Thymus (tissue), 14 donors: Measurements from ENCODE around the gene PLSCR4. TPM values are rescaled to one million over a fixed set of nuclear protein-coding genes. Genes with fewer than 3 reads are reported as not detected.
"Not testable (repeated sequence)": the region's sequence is repeated elsewhere in the genome, so short reads cannot be mapped to it uniquely, and the experiment has no call there.

Source experiments
- DNase-seq, 9 donors: peaks; one replicate each; pipeline ENCODE4 v3.0.0-alpha.2; 2013; ENCODE audit warnings: low spot score in 9 of 9, low read depth in 6 of 9, missing footprints in 1 of 9
- H3K27ac ChIP-seq, 2 donors: one replicate each; pipeline ENCODE4 v1.5.1; 2013; ENCODE audit warnings: control low read depth in 1 of 2, low read depth in 1 of 2, low read length in 1 of 2, mild to moderate bottlenecking in 1 of 2, moderate library complexity in 1 of 2
- H3K27me3 ChIP-seq, 2 donors: one replicate each; pipeline ENCODE4 v1.5.1; 2013; ENCODE audit warnings: low read length in 1 of 2; ENCODE audit not compliant: control insufficient read depth in 2 of 2, insufficient read depth in 1 of 2
- H3K36me3 ChIP-seq, 2 donors: one replicate each; pipeline ENCODE4 v1.5.1; 2013; ENCODE audit warnings: low read length in 1 of 2, mild to moderate bottlenecking in 1 of 2, moderate library complexity in 1 of 2; ENCODE audit not compliant: control insufficient read depth in 2 of 2, insufficient read depth in 2 of 2
- H3K4me1 ChIP-seq, 2 donors: one replicate each; pipeline ENCODE4 v1.5.1; 2013; ENCODE audit warnings: low read length in 2 of 2; ENCODE audit not compliant: control insufficient read depth in 2 of 2, insufficient read depth in 2 of 2
- H3K4me3 ChIP-seq, 2 donors: one replicate each; pipeline ENCODE4 v1.5.1; 2013; ENCODE audit warnings: low read length in 2 of 2, control low read depth in 1 of 2, mild to moderate bottlenecking in 1 of 2
- H3K9me3 ChIP-seq, 2 donors: one replicate each; pipeline ENCODE4 v1.5.1; 2013; ENCODE audit warnings: low read length in 1 of 2, mild to moderate bottlenecking in 1 of 2; ENCODE audit not compliant: control insufficient read depth in 2 of 2, insufficient read depth in 1 of 2
- WGBS: extraction: QIAGEN DNeasy Blood & Tissue Kit; methylation state at CpG from one replicate; pipeline ENCODE4 v1.1.7; 2013; 5-methylcytosine and 5-hydroxymethylcytosine counted together
- long read RNA-seq, 10 donors: transcript quantifications; one replicate each; lab custom pipeline, GENCODE V29; 2026
- polyA plus RNA-seq: library from polyadenylated mRNA; stranded (reverse); fragments of 200-250 nt; gene quantifications from one replicate; pipeline ENCODE4 v1.2.3, GENCODE V29; 2013
- total RNA-seq: library from RNA; stranded (reverse); fragments of 120-200 nt; gene quantifications from one replicate; pipeline ENCODE4 v1.2.4, GENCODE V29; 2013
- donor health status: healthy.

PLSCR4 gene
- total RNA-seq = 4.1 TPM
- polyA plus RNA-seq = 11.8 TPM
- long read RNA-seq, donor 1, partial matches to known transcripts = 0 of 1 reads
- long read RNA-seq, donor 1, other reads (novel, unspliced or antisense) = 0 of 1 reads
- long read RNA-seq, donor 2 = 0 reads
- long read RNA-seq, donor 3, partial matches to known transcripts = 0 of 2 reads
- long read RNA-seq, donor 3, other reads (novel, unspliced or antisense) = 0 of 2 reads
- long read RNA-seq, donor 4, partial matches to known transcripts = 0 of 1 reads
- long read RNA-seq, donor 4, other reads (novel, unspliced or antisense) = 0 of 1 reads
- long read RNA-seq, donor 5, partial matches to known transcripts = 0 of 2 reads
- long read RNA-seq, donor 5, other reads (novel, unspliced or antisense) = 0 of 2 reads
- long read RNA-seq, donor 6 = 0 reads
- long read RNA-seq, donor 7, partial matches to known transcripts = 0 of 1 reads
- long read RNA-seq, donor 7, other reads (novel, unspliced or antisense) = 0 of 1 reads
- long read RNA-seq, donor 8 = 0 reads
- long read RNA-seq, donor 9 = 0 reads
- long read RNA-seq, donor 10 = 0 reads

- peaks cover 7 to 18% of the 10 kb centered on the region in 2 donors for H3K27me3 ChIP-seq
- no peaks in the 10 kb centered on the region for H3K9me3 ChIP-seq
- peak in 3 of 9 donors; percentile 5 to 38 (median 9) for DNase-seq
Observed at GRCh38 chr3:146250449-146251382, at the start of gene PLSCR4. PLSCR4 (minus strand) TSS chr3:146251105; CDS start chr3:146222071, 29,034 bp downstream.

DNA sequence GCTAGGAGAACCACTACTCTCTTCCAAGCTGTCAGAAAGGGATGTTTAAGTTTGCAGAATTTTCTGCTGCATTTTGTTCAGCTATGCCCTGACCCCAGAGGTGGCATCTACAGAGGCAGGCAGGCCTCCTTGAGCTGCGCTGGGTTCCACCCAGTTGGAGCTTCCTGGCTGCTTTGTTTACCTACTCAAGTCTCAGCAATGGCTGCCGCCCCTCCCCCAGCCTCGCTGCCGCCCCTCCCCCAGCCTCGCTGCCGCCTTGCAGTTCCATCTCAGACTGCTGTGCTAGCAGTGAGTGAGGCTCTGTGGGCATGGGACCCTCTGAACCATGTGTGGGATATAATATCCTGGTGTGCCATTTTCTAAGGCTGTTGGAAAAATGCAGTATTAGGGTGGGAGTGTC is 42.5 kb upstream of the PLSCR4 start:
- not testable (repeated sequence) for H3K4me1 ChIP-seq, H3K4me3 ChIP-seq, H3K9me3 ChIP-seq, DNase-seq, H3K27ac ChIP-seq, H3K27me3 ChIP-seq, H3K36me3 ChIP-seq
- WGBS = over 99% methylated on average over 6 of the region's 6 CpGs

More at GRCh38 chr3:146250449-146251382, at the start of gene PLSCR4:
- peak within 1 kb of the TSS; percentile 42 to 56 for H3K4me3 ChIP-seq
- peaks cover 0 to 4% of the 10 kb centered on the region in 2 donors for H3K4me1 ChIP-seq
- WGBS = under 1% methylated on average over 78 of the region's 78 CpGs
- H3K27ac ChIP-seq = peak within 1 kb of the TSS; percentile 65
- no peaks in the 10 kb centered on the region for H3K36me3 ChIP-seq

- 93% methylated on average over 1 of the region's 1 CpG for WGBS
- Histone ChIP-seq H3K4me3 (no peak overlapping the region), H3K36me3 (no peaks in the 10 kb centered on the region), H3K27ac (no peak overlapping the region), H3K9me3 (no peaks in the 10 kb centered on the region), H3K4me1 (no peaks in the 10 kb centered on the region), H3K27me3 (no peaks in the 10 kb centered on the region)
- DNase-seq = no peak
Observed at GRCh38 chr3:146283781-146284445, 33.0 kb upstream of the PLSCR4 start.

DNA sequence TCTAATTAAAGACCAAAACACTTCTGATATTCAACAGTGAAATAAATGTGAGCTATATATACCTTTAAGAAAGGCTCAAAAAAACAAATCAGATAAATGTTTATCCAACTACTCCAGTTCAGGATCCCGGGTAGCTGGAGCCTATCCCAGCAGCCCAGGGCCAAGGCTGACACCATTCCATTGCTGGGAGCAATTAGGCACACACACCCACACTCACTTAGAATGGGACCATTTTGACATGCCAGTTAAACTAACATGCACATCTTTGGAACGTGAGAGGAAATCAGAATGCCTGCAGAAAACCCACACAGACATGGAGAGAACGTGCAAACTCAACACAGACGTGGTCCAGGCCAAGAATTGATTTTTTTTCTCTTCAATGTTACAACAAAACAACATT is 30.0 kb upstream of the PLSCR4 start:
- 82% methylated on average over 4 of the region's 4 CpGs for WGBS
- no peaks in the 10 kb centered on the region for H3K9me3 ChIP-seq
- no peak overlapping the region for H3K27ac ChIP-seq
- no peak overlapping the region for H3K4me3 ChIP-seq
- no peaks in the 10 kb centered on the region for H3K36me3 ChIP-seq
- H3K4me1 ChIP-seq = no peaks in the 10 kb centered on the region
- no peaks in the 10 kb centered on the region for H3K27me3 ChIP-seq
- DNase-seq = no peak

DNA sequence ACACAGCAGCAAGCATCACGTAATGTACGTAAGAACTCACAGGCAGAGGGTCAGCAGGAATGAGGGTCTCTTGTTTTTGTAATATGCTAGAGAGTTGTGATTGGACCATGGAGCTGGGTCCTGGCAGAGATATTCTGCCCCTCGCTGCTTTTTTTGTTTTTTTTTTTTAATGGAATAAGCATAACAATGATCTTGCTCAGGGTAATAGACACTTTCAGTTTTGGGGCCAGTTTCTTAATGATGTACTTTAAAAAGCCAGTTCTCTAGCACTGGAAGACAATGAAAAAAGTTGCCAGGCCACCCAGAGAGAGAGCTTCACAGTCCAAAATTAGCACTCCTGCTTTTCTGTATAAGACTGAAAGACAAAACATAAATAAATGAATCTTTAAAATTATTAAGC is 29.0 kb upstream of the PLSCR4 start:
- H3K27me3 ChIP-seq = no peaks in the 10 kb centered on the region
- no peak for DNase-seq
- no peaks in the 10 kb centered on the region for H3K36me3 ChIP-seq
- no peaks in the 10 kb centered on the region for H3K9me3 ChIP-seq
- WGBS = 85% methylated on average over 3 of the region's 3 CpGs
- H3K4me1 ChIP-seq = no peaks in the 10 kb centered on the region
- no peak overlapping the region for H3K4me3 ChIP-seq
- H3K27ac ChIP-seq = no peak overlapping the region

- no peaks in the 10 kb centered on the region for H3K36me3 ChIP-seq
- 91% methylated on average over 2 of the region's 2 CpGs for WGBS
- no peak for DNase-seq
- H3K4me3 ChIP-seq = no peak overlapping the region
- H3K27ac ChIP-seq = no peak overlapping the region
- no peaks in the 10 kb centered on the region for H3K27me3 ChIP-seq
- no peaks in the 10 kb centered on the region for H3K9me3 ChIP-seq
- no peaks in the 10 kb centered on the region for H3K4me1 ChIP-seq
Observed at GRCh38 chr3:146279013-146279412, 28.1 kb upstream of the PLSCR4 start.

GRCh38 chr3:146277953-146278631 is 27.2 kb upstream of the PLSCR4 start:
- Histone ChIP-seq H3K4me3 (no peak overlapping the region), H3K4me1 (no peaks in the 10 kb centered on the region), H3K9me3 (no peaks in the 10 kb centered on the region), H3K27me3 (no peaks in the 10 kb centered on the region), H3K36me3 (no peaks in the 10 kb centered on the region), H3K27ac (no peak overlapping the region)
- 95% methylated on average over 2 of the region's 2 CpGs for WGBS
- DNase-seq = no peak

DNA sequence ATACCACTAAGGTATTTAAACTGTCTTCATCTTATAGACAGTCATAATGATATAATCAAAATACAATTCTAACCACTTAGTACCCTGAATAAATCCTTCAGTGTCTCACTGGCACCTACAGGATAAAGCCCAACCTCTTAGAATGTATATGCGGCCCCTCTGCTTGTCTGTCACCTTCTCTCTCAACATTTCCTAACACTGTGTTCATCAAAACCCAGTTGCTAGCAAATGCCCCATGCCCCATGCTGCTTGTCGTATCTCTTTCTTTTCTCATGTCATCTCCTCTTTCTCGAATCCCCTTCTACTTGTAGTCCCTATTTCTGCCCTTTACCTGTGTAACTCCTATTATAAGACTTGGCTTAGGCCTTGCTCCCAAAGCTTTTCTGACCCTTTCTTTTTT is 24.6 kb upstream of the PLSCR4 start:
- H3K9me3 ChIP-seq = no peaks in the 10 kb centered on the region
- H3K36me3 ChIP-seq = no peaks in the 10 kb centered on the region
- H3K4me3 ChIP-seq = no peak overlapping the region
- no peak overlapping the region for H3K27ac ChIP-seq
- H3K27me3 ChIP-seq = no peaks in the 10 kb centered on the region
- WGBS = 93% methylated on average over 3 of the region's 3 CpGs
- no peak for DNase-seq
- no peaks in the 10 kb centered on the region for H3K4me1 ChIP-seq
